Aorta (tissue), 5 donors: Measurements from ENCODE around the gene TNNT2. TPM values are rescaled to one million over a fixed set of nuclear protein-coding genes. Genes with fewer than 3 reads are reported as not detected.

Experiments used
- ATAC-seq: fragments of 200-7000 bp; cut with Tn5 transposase; one replicate; pipeline ENCODE4 v1.9.1; 2022; ENCODE audit warnings: moderate library complexity; ENCODE audit not compliant: low FRiP score
- DNase-seq, 2 donors: peaks; one replicate each; pipeline ENCODE4 v3.0.0-alpha.2; 2020
- H3K27ac ChIP-seq, 2 donors: one replicate each; pipeline ENCODE4 v1.5.1; 2013; ENCODE audit warnings: low read length in 2 of 2, mild to moderate bottlenecking in 2 of 2, moderate library complexity in 2 of 2, control low read depth in 1 of 2, inconsistent platforms in 1 of 2, low read depth in 1 of 2
- H3K27me3 ChIP-seq, 2 donors: one replicate each; pipeline ENCODE4 v1.6.1; 2013; ENCODE audit warnings: control low read depth in 1 of 2, low read length in 1 of 2, mild to moderate bottlenecking in 1 of 2, moderate library complexity in 1 of 2; ENCODE audit not compliant: insufficient read depth in 2 of 2, control insufficient read depth in 1 of 2
- H3K36me3 ChIP-seq, 2 donors: one replicate each; pipeline ENCODE4 v1.6.1; 2013; ENCODE audit warnings: control low read depth in 1 of 2, low read length in 1 of 2, mild to moderate bottlenecking in 1 of 2; ENCODE audit not compliant: insufficient read depth in 2 of 2, control insufficient read depth in 1 of 2
- H3K4me1 ChIP-seq, 2 donors: one replicate each; pipeline ENCODE4 v1.6.1; 2013; ENCODE audit warnings: low read length in 2 of 2, control low read depth in 1 of 2, mild to moderate bottlenecking in 1 of 2, moderate library complexity in 1 of 2; ENCODE audit not compliant: insufficient read depth in 2 of 2, control insufficient read depth in 1 of 2
- H3K4me3 ChIP-seq, 2 donors: one replicate each; pipeline ENCODE4 v1.5.1; 2013; ENCODE audit warnings: low read length in 2 of 2, control low read depth in 1 of 2, mild to moderate bottlenecking in 1 of 2
- H3K9me3 ChIP-seq: one replicate; pipeline ENCODE4 v1.6.1; 2013; ENCODE audit warnings: mild to moderate bottlenecking, low read length; ENCODE audit not compliant: control insufficient read depth
- WGBS, 2 donors: extraction: QIAGEN DNeasy Blood & Tissue Kit; methylation state at CpG; one replicate each; pipeline ENCODE4 v1.1.7; 2013; 5-methylcytosine and 5-hydroxymethylcytosine counted together
- intact Hi-C, 2 donors: fragments of 100-400 bp; cut with DNase I; formaldehyde crosslinking; loops; one replicate each; pipeline versions ENCODE4 v1.14.2 to v1.15.0; 2022
- polyA plus RNA-seq, 2 donors: library from polyadenylated mRNA; stranded (reverse); fragments of 200-250 nt; gene quantifications; one replicate each; pipeline ENCODE4 v1.2.3, GENCODE V29; 2013
- total RNA-seq, 2 donors: library from RNA; stranded (reverse); fragmentation: NEBNext Ultra II Directional; extraction: Animal tissue kit (Norgen Biotek cat#: 25700); gene quantifications; one replicate each; pipeline ENCODE4 v1.2.1, GENCODE V29; 2021
- donor health status: healthy with polysubstance abuse.
- donor health status: Bipolar disorder and iron deficiency.
- donor health status: DM: no; HTN: no; CAD: no.
- donor health status: DM: no; HTN: no; CAD: no.
- donor health status: DM: yes; HTN: yes; CAD: no.

The TNNT2 gene
- total and polyA plus RNA-seq, 4 donors, result 0.21 to 24.0 (median 0.70) TPM

DNA sequence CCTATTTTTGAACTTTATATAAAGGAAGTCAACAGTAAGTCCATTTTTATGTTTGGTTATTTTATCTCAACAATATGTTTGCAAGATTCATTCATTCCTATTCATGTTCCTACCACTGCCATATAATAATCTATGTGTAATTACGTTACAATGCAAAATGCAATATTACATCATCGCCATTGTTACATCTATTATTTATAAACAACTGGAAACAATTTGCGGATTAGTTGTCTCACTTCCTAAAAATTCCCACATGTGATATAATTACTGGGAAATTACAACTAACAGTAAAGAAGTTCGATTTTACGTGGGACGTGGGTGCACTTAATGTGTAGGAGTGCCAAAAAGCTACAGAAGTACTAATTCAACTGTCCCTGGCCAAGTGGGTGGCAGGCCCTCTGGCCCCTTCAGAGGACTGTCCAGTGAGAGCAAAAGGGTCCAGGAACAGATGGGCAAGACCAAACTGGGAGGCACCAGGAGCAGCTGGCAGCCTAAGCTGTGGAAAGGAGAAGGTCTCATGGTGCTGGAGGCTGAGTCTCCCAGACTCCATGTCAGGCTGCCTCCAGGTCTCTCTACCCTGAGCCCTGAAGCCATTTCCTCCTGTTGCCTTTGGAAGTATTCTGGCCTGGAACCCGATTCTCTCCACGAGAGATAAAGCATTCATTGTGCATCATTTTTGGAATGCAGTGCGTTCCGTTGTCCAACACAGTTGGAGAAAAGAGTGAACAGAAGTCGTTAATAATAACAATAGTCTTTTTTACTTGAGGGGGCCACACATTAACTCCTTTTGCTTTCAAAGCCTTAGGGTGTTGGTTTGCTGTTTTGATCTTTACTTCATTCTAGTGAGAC is 42.9 kb downstream of the TNNT2 start:
- Histone ChIP-seq H3K9me3 (no peaks in the 10 kb centered on the region), H3K27me3 (no peaks in the 10 kb centered on the region), H3K4me3 (no peak overlapping the region), H3K4me1 (no peaks in the 10 kb centered on the region), H3K27ac (no peak overlapping the region), H3K36me3 (no peaks in the 10 kb centered on the region)
- no peak for ATAC-seq
- intact Hi-C loops, result no loop called here
- 78% methylated on average over 11 of the region's 11 CpGs for WGBS, 2 donors
- DNase-seq, result peak; percentile 16 to 23

DNA sequence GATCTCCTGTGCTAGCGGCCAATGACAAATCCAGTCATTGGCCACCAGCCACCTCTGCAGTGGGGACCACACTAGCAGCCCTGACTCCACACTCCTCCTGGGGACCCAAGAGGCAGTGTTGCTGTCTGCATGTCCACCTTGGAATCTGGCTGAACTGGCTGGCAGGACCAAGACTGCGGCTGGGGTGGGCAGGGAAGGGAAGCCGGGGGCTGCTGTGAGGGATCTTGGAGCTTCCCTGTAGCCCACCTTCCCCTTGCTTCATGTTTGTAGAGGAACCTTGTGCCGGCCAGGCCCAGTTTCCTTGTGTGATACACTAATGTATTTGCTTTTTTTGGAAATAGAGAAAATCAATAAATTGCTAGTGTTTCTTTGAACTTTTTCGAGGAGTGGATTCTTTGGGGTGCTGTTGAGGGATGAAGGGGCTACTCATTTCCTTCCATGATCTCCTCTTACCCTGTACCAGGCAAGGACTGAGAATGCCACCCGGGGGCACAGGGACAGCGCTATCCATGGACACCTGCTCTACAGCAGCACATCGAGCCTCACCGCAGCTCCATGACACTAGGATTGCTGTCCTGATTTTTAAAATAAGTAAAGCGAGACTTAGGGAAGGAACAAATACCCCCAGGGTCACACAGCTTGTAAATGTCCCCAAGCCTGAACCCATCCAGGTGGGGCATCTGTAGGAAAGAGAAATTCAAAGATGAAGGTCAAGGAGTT is 44.7 kb downstream of the TNNT2 start:
- no peak overlapping the region for H3K27ac ChIP-seq

DNA sequence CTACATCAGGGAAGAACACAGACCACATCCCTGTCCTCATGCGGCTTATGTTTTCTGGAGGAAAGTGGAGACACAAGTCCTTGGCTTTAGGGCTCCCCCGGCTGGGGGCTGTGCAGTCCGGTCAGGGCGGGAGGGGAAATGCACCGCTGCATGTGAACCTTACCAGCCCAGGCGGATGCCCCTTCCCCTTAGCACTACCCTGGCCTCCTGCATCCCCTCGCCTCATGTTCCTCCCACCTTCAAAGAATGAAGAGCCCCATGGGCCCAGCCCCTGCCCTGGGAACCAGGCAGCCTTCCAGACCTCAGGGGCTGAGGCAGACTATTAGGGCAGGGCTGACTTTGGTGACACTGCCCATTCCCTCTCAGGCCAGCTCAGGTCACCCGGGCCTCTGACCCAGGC is 45.5 kb downstream of the TNNT2 start:
- no peak overlapping the region for H3K4me3 ChIP-seq
- no peaks in the 10 kb centered on the region for H3K36me3 ChIP-seq
- H3K9me3 ChIP-seq, result no peaks in the 10 kb centered on the region
- intact Hi-C loops, result no loop called here
- peak; percentile 28 to 38 for DNase-seq
- no peak overlapping the region for H3K27ac ChIP-seq
- 92 to 93% methylated on average over 7 to 8 of the region's 8 CpGs for WGBS, 2 donors
- H3K4me1 ChIP-seq, result no peaks in the 10 kb centered on the region
- no peaks in the 10 kb centered on the region for H3K27me3 ChIP-seq
- ATAC-seq, result no peak

More for the DNA sequence above, 44.7 kb downstream of the TNNT2 start:
- no peaks in the 10 kb centered on the region for H3K4me1 ChIP-seq
- no peaks in the 10 kb centered on the region for H3K9me3 ChIP-seq
- no peaks in the 10 kb centered on the region for H3K36me3 ChIP-seq
- no peaks in the 10 kb centered on the region for H3K27me3 ChIP-seq
- DNase-seq (peak; percentile 29 to 62), ATAC-seq (no peak)
- intact Hi-C loops, result no loop called here
- WGBS, 2 donors, result 94 to 96% methylated on average over 10 of the region's 10 CpGs
- no peak overlapping the region for H3K4me3 ChIP-seq

DNA sequence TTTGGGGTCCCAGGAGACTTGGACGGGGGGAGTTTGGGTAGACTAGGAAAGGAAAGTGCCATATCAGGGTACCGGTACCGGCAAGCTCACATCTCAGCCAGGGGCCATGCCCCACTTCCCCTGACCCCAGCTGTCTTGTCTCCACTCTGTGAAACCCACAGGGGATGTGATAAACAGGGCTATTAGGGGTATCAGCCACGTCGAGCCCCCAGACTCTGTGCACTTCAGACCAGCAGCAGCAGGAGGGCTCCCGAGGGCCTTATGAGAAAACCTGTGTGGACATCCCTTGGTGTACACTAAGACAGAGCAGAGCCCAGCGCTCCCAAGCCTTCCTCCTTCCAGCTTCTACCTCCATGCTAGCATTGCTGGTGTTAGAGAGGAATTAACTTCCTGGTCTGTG is 46.3 kb downstream of the TNNT2 start:
- 89 to 94% methylated on average over 7 of the region's 7 CpGs for WGBS, 2 donors
- DNase-seq (peak in 1 of 2 donors; percentile 9), ATAC-seq (no peak)
- no peak overlapping the region for H3K4me3 ChIP-seq
- intact Hi-C loops, result no loop called here
- H3K4me1 ChIP-seq, result no peaks in the 10 kb centered on the region
- no peaks in the 10 kb centered on the region for H3K36me3 ChIP-seq
- no peaks in the 10 kb centered on the region for H3K27me3 ChIP-seq
- no peak overlapping the region for H3K27ac ChIP-seq
- H3K9me3 ChIP-seq, result no peaks in the 10 kb centered on the region

DNA sequence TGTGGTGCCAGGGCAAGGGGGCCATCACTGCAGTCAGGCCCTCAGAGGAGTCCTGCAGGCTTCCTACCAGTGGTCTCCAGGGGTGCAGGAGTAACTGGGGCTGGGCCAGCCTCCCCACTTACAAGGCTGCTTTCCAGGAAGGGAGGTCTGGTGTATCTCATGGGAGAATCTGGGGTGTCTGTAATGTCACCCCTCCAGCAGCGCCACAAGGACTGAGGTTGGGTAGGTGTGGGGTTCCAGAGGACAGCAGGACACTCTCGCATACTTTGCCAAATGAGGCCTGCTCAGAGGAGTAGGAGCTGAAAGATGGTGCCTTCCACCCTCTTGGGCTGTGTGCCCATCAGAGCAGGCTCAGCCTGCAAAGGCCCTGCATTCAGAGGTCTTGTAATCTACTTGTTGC is 46.9 kb downstream of the TNNT2 start:
- ATAC-seq (no peak), DNase-seq (peak; percentile 7 to 35)
- Histone ChIP-seq H3K36me3 (no peaks in the 10 kb centered on the region), H3K27me3 (no peaks in the 10 kb centered on the region), H3K4me3 (no peak overlapping the region), H3K27ac (no peak overlapping the region), H3K4me1 (no peaks in the 10 kb centered on the region), H3K9me3 (no peaks in the 10 kb centered on the region)
- intact Hi-C loops, result no loop called here
- WGBS, 2 donors, result 96 to 97% methylated on average over 2 of the region's 2 CpGs

DNA sequence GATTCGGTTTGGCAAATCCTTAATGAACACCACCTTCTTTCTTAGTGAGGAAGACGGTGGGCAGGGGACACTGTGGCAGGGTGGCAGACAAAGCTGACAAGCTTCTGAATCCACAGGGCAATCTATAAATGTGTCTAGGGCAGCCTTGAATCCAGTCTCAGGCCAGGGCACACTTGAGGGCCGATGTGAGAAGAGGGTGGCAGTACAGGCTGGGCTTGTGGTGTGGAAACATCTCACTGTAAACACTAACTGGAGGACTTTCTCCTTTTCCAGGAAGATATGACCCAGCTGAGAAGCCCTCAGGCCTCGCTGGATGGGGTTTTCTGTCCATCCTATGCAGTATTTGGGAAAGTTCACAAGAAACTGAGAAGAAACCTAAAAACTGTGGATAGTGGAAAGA is 47.7 kb downstream of the TNNT2 start:
- no peaks in the 10 kb centered on the region for H3K36me3 ChIP-seq
- ATAC-seq (no peak), DNase-seq (peak; percentile 2 to 37)
- H3K4me1 ChIP-seq, result no peaks in the 10 kb centered on the region
- H3K9me3 ChIP-seq, result no peaks in the 10 kb centered on the region
- H3K27ac ChIP-seq, result no peak overlapping the region
- no peak overlapping the region for H3K4me3 ChIP-seq
- intact Hi-C loops, result no loop called here
- no peaks in the 10 kb centered on the region for H3K27me3 ChIP-seq
- WGBS, 2 donors, result 71 to 81% methylated on average over 4 of the region's 4 CpGs

DNA sequence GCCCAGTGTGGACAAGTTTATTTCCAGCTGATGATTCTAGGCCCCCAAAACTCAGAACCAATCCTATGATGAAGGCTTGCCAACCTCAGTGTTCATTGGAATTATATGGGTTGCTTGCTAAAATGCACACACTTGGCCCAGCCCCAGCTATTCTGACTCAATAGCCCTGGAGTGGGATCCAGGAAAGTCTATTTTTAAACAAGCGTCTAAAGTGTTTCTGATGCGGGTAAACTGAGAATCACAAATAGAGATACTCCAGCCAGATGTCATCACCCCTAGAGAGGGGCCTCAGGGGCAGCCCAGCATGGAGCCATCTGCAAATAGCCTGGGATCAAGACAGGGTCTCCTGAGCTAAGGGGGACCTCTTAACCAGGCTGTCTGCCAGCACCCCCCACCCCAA is 48.2 kb downstream of the TNNT2 start:
- intact Hi-C loops, result no loop called here
- Histone ChIP-seq H3K4me1 (no peaks in the 10 kb centered on the region), H3K4me3 (no peak overlapping the region), H3K9me3 (no peaks in the 10 kb centered on the region), H3K27ac (no peak overlapping the region), H3K27me3 (no peaks in the 10 kb centered on the region), H3K36me3 (no peaks in the 10 kb centered on the region)
- DNase-seq (peak; percentile 36 to 51), ATAC-seq (no peak)
- WGBS, 2 donors, result 19 to 24% methylated on average over 2 of the region's 2 CpGs

DNA sequence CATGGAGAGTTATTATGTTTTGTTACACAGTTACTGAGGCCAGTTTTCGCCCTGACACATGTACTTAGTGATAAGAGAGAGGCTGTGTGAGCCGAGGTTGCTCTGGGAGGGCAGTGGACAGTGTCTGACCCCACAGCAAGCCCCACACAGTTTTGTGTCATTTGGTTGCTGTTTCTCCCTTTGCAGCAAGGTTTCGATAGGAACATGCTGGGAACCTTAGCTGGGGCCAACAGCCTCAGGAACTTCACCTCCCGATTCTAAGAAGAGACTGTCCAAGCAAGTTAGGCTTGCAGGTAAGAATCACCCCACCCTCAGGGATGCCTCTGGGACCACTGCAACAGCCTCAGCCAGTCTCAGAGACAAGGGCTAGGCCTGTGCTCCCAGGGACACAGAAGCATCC is 48.9 kb downstream of the TNNT2 start:
- Histone ChIP-seq H3K9me3 (no peaks in the 10 kb centered on the region), H3K36me3 (no peaks in the 10 kb centered on the region), H3K27me3 (no peaks in the 10 kb centered on the region), H3K27ac (no peak overlapping the region), H3K4me1 (no peaks in the 10 kb centered on the region), H3K4me3 (no peak overlapping the region)
- intact Hi-C loops, result no loop called here
- DNase-seq, result peak; percentile 7 to 43
- ATAC-seq, result no peak
- 72 to 75% methylated on average over 4 of the region's 4 CpGs for WGBS, 2 donors
